ENCODE results near the gene STX2. TPM values are rescaled to one million over a fixed set of nuclear protein-coding genes. Genes with fewer than 3 reads are reported as not detected.

The STX2 gene
- total RNA-seq, 1 experiment from 2014 or later: 19.0 TPM

- H3K9me3 Mint-ChIP-seq (ENCODE audit: unreplicated experiment): no peaks in the 10 kb centered on the region
- DNase-seq (ENCODE audit: unreplicated experiment): no peak
- ChIA-PET POLR2A (interaction anchor here (1.1 kb wide), 1 partner anchor 39 kb away, joined by 3 read pairs; no protein-coding TSS in a partner anchor), CTCF (interaction anchor here (0.6 to 4.5 kb wide), 3 partner anchors 10 to 86 kb away, joined by 3 to 20 read pairs (median 4); no protein-coding TSS in a partner anchor)
- BruUV-seq (replicated peaks): no TSS peak
- peaks cover 33% of the 10 kb centered on the region for H3K4me1 Mint-ChIP-seq (ENCODE audit: insufficient read depth, unreplicated experiment)
- no peak for TF ChIP-seq CTCF (IDR thresholded peaks at IDR 0.05; ENCODE audit: unreplicated experiment)
- intact Hi-C loops (cut with micrococcal nuclease): no loop called here
- H3K27ac Mint-ChIP-seq (ENCODE audit: low read depth, unreplicated experiment): no peak overlapping the region
- no peaks in the 10 kb centered on the region for H3K27me3 Mint-ChIP-seq (ENCODE audit: insufficient read depth, unreplicated experiment)
- no peak overlapping the region for H3K4me3 Mint-ChIP-seq (ENCODE audit: unreplicated experiment)
- H3K36me3 Mint-ChIP-seq (ENCODE audit: insufficient read depth, unreplicated experiment): peaks cover 7% of the 10 kb centered on the region
Measured at GRCh38 chr12:130835436-130835835, 3.6 kb downstream of the STX2 start.

GRCh38 chr12:130835011-130835410 is 4.0 kb downstream of the STX2 start:
- Mint-ChIP-seq H3K27me3 (ENCODE audit: insufficient read depth, unreplicated experiment) (no peaks in the 10 kb centered on the region), H3K4me3 (ENCODE audit: unreplicated experiment) (no peak overlapping the region), H3K9me3 (ENCODE audit: unreplicated experiment) (no peaks in the 10 kb centered on the region), H3K4me1 (ENCODE audit: insufficient read depth, unreplicated experiment) (peaks cover 33% of the 10 kb centered on the region), H3K27ac (ENCODE audit: low read depth, unreplicated experiment) (no peak overlapping the region), H3K36me3 (ENCODE audit: insufficient read depth, unreplicated experiment) (peaks cover 7% of the 10 kb centered on the region)
- ChIA-PET POLR2A (no interaction called here), CTCF (interaction anchor here (0.6 to 4.5 kb wide), 3 partner anchors 9 to 86 kb away, joined by 3 to 20 read pairs (median 4); no protein-coding TSS in a partner anchor)
- no TSS peak for BruUV-seq (replicated peaks)
- intact Hi-C loops (cut with micrococcal nuclease): no loop called here
- no peak for DNase-seq (ENCODE audit: unreplicated experiment)
- TF ChIP-seq CTCF (IDR thresholded peaks at IDR 0.05; ENCODE audit: unreplicated experiment): no peak

DNA sequence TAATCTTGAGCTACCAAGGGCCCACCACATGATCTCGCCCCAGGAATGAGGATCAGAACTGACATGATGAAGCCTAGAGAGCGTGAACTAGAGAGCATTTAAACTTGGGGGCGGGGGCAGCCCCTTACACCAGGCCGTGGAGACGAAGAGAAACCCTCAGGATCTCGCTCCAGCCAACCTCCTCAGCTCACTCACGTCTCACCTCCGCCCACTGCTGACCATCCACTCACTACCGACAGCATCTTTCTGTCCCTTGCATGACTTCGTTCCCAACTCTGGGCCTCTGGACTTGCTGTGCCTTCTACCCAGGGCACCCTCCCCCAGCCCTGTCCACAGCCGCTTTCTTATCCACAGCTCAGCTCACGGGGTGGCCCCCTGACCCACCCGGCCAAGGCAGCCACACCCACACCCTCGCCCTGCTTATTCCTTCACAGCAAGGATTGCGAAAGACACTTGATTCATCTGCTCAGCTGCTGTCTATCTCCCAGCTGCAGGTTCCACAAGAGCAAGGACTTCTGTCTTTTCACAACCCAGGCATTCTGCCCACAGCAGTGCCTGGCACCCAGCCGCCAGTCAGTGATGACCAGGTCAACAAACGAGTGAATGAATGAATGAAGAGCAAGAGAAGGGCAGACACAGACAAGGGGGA is 6.4 kb downstream of the STX2 start:
- no peak for TF ChIP-seq CTCF (IDR thresholded peaks at IDR 0.05; ENCODE audit: unreplicated experiment)
- no TSS peak for BruUV-seq (replicated peaks)
- peak overlapping the region; percentile 5 for H3K4me3 Mint-ChIP-seq (ENCODE audit: unreplicated experiment)
- ChIA-PET POLR2A (interaction anchor here (1.0 to 1.3 kb wide), 2 partner anchors 9 to 57 kb away, joined by 3 to 4 read pairs; no protein-coding TSS in a partner anchor), CTCF (interaction anchor here (0.8 to 2.0 kb wide), 4 partner anchors 9 to 70 kb away, joined by 3 to 10 read pairs (median 6); no protein-coding TSS in a partner anchor)
- peaks cover 19% of the 10 kb centered on the region for H3K4me1 Mint-ChIP-seq (ENCODE audit: insufficient read depth, unreplicated experiment)
- H3K9me3 Mint-ChIP-seq (ENCODE audit: unreplicated experiment): no peaks in the 10 kb centered on the region
- no peaks in the 10 kb centered on the region for H3K27me3 Mint-ChIP-seq (ENCODE audit: insufficient read depth, unreplicated experiment)
- peak; percentile 80 for DNase-seq (ENCODE audit: unreplicated experiment)
- intact Hi-C loops (cut with micrococcal nuclease): no loop called here
- H3K27ac Mint-ChIP-seq (ENCODE audit: low read depth, unreplicated experiment): no peak overlapping the region
- peaks cover 5% of the 10 kb centered on the region for H3K36me3 Mint-ChIP-seq (ENCODE audit: insufficient read depth, unreplicated experiment)

- ChIA-PET POLR2A (interaction anchor here (1.0 to 1.3 kb wide), 2 partner anchors 8 to 56 kb away, joined by 3 to 4 read pairs; no protein-coding TSS in a partner anchor), CTCF (interaction anchor here (0.5 to 1.8 kb wide), 4 partner anchors 8 to 900 kb away, joined by 3 to 10 read pairs (median 5); no protein-coding TSS in a partner anchor)
- intact Hi-C loops (cut with micrococcal nuclease): no loop called here
- H3K27me3 Mint-ChIP-seq (ENCODE audit: insufficient read depth, unreplicated experiment): no peaks in the 10 kb centered on the region
- BruUV-seq (replicated peaks): no TSS peak
- peaks cover 17% of the 10 kb centered on the region for H3K4me1 Mint-ChIP-seq (ENCODE audit: insufficient read depth, unreplicated experiment)
- no peak overlapping the region for H3K27ac Mint-ChIP-seq (ENCODE audit: low read depth, unreplicated experiment)
- no peak overlapping the region for H3K4me3 Mint-ChIP-seq (ENCODE audit: unreplicated experiment)
- DNase-seq (ENCODE audit: unreplicated experiment): no peak
- no peaks in the 10 kb centered on the region for H3K36me3 Mint-ChIP-seq (ENCODE audit: insufficient read depth, unreplicated experiment)
- no peaks in the 10 kb centered on the region for H3K9me3 Mint-ChIP-seq (ENCODE audit: unreplicated experiment)
- no peak for TF ChIP-seq CTCF (IDR thresholded peaks at IDR 0.05; ENCODE audit: unreplicated experiment)
Measured at GRCh38 chr12:130831876-130832405, 7.1 kb downstream of the STX2 start.

All from MCF 10A (cell line).